SH-SY5Y (cell line): ENCODE data around the gene LRCOL1.

Experiments
- GATA2 ChIP-seq: IDR thresholded peaks from 2 replicates; pipeline ENCODE4 v1.6.1; 2011; ENCODE audit warnings: mild to moderate bottlenecking, low read depth, low read length
- GATA3 ChIP-seq: IDR thresholded peaks from 2 replicates; pipeline ENCODE4 v1.6.1; 2011; ENCODE audit warnings: low read depth, mild to moderate bottlenecking, low read length, moderate library complexity

GRCh38 chr12:132568301-132568700 is 42.1 kb downstream of the LRCOL1 start:
- TF ChIP-seq GATA2 (no peak), GATA3 (no peak)
